Colonic mucosa (tissue), 4 donors: ENCODE results near the gene SLC39A11. TPM values are rescaled to one million over a fixed set of nuclear protein-coding genes. Genes with fewer than 3 reads are reported as not detected.

Experiments
- DNase-seq: peaks from one replicate; pipeline ENCODE4 v3.0.0-alpha.2; 2020
- H3K27ac ChIP-seq: fragments of 200-600 bp; one replicate; pipeline ENCODE4 v1.8.0; 2021
- H3K27me3 ChIP-seq: fragments of 200-600 bp; one replicate; pipeline ENCODE4 v1.8.0; 2021
- H3K36me3 ChIP-seq: fragments of 200-600 bp; one replicate; pipeline ENCODE4 v1.8.0; 2021
- H3K4me1 ChIP-seq: fragments of 200-600 bp; one replicate; pipeline ENCODE4 v1.8.0; 2021; ENCODE audit warnings: mild to moderate bottlenecking
- H3K4me3 ChIP-seq: fragments of 200-600 bp; one replicate; pipeline ENCODE4 v1.8.0; 2021
- H3K9ac ChIP-seq, 2 donors: one replicate each; pipeline ENCODE4 v1.7.0; 2013; ENCODE audit warnings: control low read depth in 2 of 2, low read depth in 2 of 2, low read length in 2 of 2
- H3K9me3 ChIP-seq: fragments of 200-600 bp; one replicate; pipeline ENCODE4 v1.8.0; 2021
- CTCF ChIP-seq: fragments of 200-600 bp; IDR thresholded peaks from one replicate; pipeline ENCODE4 v1.8.0; 2022; ENCODE audit warnings: antibody characterized with exemption, mild to moderate bottlenecking
- intact Hi-C: fragments of 100-400 bp; cut with DNase I; formaldehyde crosslinking; loops from one replicate; pipeline ENCODE4 v1.14.1; 2022
- total RNA-seq, 2 donors: library from RNA; stranded (reverse); fragmentation: NEBNext Ultra II Directional in 1 of 2; extraction: Animal tissue kit (Norgen Biotek cat#: 25700) in 1 of 2; gene quantifications; one replicate each; pipeline ENCODE4 v1.2.1, GENCODE V29; 2021
- donor health status: healthy.
- donor health status: DM: no; HTN: no; CAD: no.
- donor health status: DM: no; HTN: no; CAD: no.

SLC39A11 gene
- total RNA-seq, 2 donors from 2014 or later = 57.7 to 60.0 TPM

DNA sequence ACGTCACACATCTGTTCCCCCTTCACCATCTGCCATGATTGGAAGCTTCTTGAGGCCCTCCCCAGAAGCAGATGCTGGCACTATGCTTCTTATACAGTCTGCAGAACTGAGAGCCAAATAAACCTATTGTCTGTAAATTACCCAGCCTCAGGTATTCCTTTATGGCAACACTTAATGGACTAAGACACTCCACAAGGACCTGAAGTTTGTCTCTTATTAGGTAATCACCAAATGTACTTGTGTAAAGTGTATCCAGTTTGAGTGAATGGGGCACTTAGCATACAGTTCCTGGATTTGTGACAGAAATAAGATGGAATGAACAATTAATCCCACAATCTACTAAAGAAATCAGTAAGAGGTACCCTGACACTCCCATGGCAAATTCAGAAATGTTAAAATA lies 105.3 kb downstream of the SLC39A11 start:
- H3K9ac ChIP-seq = no peak overlapping the region
- H3K36me3 ChIP-seq = no peaks in the 10 kb centered on the region
- H3K27me3 ChIP-seq = no peaks in the 10 kb centered on the region
- H3K27ac ChIP-seq = no peak overlapping the region
- no peak overlapping the region for H3K4me3 ChIP-seq
- DNase-seq = no peak
- H3K4me1 ChIP-seq = no peaks in the 10 kb centered on the region
- intact Hi-C loops = loop anchor here (5.0 to 10.0 kb wide), 4 partner anchors 170 to 388 kb away; no protein-coding TSS in a partner anchor
- no peak for TF ChIP-seq CTCF
- no peaks in the 10 kb centered on the region for H3K9me3 ChIP-seq

- no peak overlapping the region for H3K9ac ChIP-seq
These were observed 106.4 kb downstream of the SLC39A11 start for GRCh38 chr17:72985882-72986720.

DNA sequence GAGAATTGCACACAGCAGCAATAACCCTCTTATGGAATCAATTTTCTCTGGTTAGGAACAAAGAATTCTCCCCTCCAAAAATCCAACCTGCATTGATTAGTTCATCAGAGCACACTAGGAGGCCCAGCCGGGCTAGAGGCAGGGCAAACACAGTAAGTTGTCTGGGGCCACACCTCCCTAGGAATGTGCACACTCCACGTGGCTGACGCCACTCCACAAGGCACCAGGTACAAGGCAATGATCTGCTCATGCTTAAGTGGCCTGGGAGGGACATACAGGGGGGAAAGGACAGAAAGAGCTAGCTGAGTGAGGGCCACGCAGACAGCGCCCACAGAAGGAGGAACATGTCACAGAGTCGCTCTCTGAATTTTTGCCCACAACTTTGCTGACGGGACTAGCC lies 107.6 kb downstream of the SLC39A11 start:
- H3K4me1 ChIP-seq = no peaks in the 10 kb centered on the region
- H3K9me3 ChIP-seq = no peaks in the 10 kb centered on the region
- H3K27ac ChIP-seq = no peak overlapping the region
- no peak for TF ChIP-seq CTCF
- H3K9ac ChIP-seq = no peak overlapping the region
- intact Hi-C loops = loop anchor here (5.0 to 10.0 kb wide), 4 partner anchors 172 to 390 kb away; no protein-coding TSS in a partner anchor
- no peaks in the 10 kb centered on the region for H3K36me3 ChIP-seq
- H3K4me3 ChIP-seq = no peak overlapping the region
- DNase-seq = no peak
- no peaks in the 10 kb centered on the region for H3K27me3 ChIP-seq

More at GRCh38 chr17:72985882-72986720, 106.4 kb downstream of the SLC39A11 start:
- Histone ChIP-seq H3K27me3 (no peaks in the 10 kb centered on the region), H3K4me3 (no peak overlapping the region), H3K4me1 (no peaks in the 10 kb centered on the region), H3K9me3 (no peaks in the 10 kb centered on the region), H3K27ac (no peak overlapping the region), H3K36me3 (no peaks in the 10 kb centered on the region)
- intact Hi-C loops = loop anchor here (5.0 to 10.0 kb wide), 4 partner anchors 171 to 389 kb away; no protein-coding TSS in a partner anchor
- peak; percentile 87 for TF ChIP-seq CTCF
- peak; percentile 76 for DNase-seq

GRCh38 chr17:72984145-72984925 lies 108.2 kb downstream of the SLC39A11 start:
- Histone ChIP-seq H3K4me1 (no peaks in the 10 kb centered on the region), H3K36me3 (no peaks in the 10 kb centered on the region), H3K9ac (no peak overlapping the region), H3K27ac (no peak overlapping the region), H3K4me3 (no peak overlapping the region), H3K9me3 (no peaks in the 10 kb centered on the region), H3K27me3 (no peaks in the 10 kb centered on the region)
- intact Hi-C loops = loop anchor here (10.0 kb wide), 2 partner anchors 200 to 390 kb away; no protein-coding TSS in a partner anchor
- TF ChIP-seq CTCF = no peak
- no peak for DNase-seq

GRCh38 chr17:72982680-72983079 lies 109.8 kb downstream of the SLC39A11 start:
- H3K4me1 ChIP-seq = no peaks in the 10 kb centered on the region
- no peaks in the 10 kb centered on the region for H3K9me3 ChIP-seq
- H3K9ac ChIP-seq = no peak overlapping the region
- TF ChIP-seq CTCF = no peak
- H3K27me3 ChIP-seq = no peaks in the 10 kb centered on the region
- no peak for DNase-seq
- H3K4me3 ChIP-seq = no peak overlapping the region
- H3K36me3 ChIP-seq = no peaks in the 10 kb centered on the region
- intact Hi-C loops = loop anchor here (10.0 kb wide), 2 partner anchors 202 to 392 kb away; no protein-coding TSS in a partner anchor
- no peak overlapping the region for H3K27ac ChIP-seq
